Fibroblast of lung (primary cell): ENCODE data around the gene SEC61A1. TPM values are rescaled to one million over a fixed set of nuclear protein-coding genes. Genes with fewer than 3 reads are reported as not detected.

Experiments
- DNase-seq, 2 donors: peaks; one replicate each; pipeline versions ENCODE4 v3.0.0 to v3.0.0-alpha.2; 2010; ENCODE audit warnings: low read depth in 2 of 2
- H2AFZ ChIP-seq: 2 replicates; pipeline ENCODE4 v1.5.1; 2012; ENCODE audit warnings: low read length, control low read depth, inconsistent platforms
- H3K27ac ChIP-seq: 2 replicates; pipeline ENCODE4 v1.5.1; 2011; ENCODE audit warnings: low read length, control low read depth; ENCODE audit not compliant: insufficient read depth
- H3K27me3 ChIP-seq: 2 replicates; pipeline ENCODE4 v1.5.1; 2011; ENCODE audit warnings: mild to moderate bottlenecking, low read length; ENCODE audit not compliant: control insufficient read depth, insufficient read depth
- H3K36me3 ChIP-seq: 2 replicates; pipeline ENCODE4 v1.5.1; 2011; ENCODE audit warnings: low read length; ENCODE audit not compliant: control insufficient read depth, insufficient read depth
- H3K4me1 ChIP-seq: 2 replicates; pipeline ENCODE4 v1.5.1; 2011; ENCODE audit warnings: low read length; ENCODE audit not compliant: control insufficient read depth, insufficient read depth; ENCODE audit errors: extremely low read depth
- H3K4me2 ChIP-seq: 2 replicates; pipeline ENCODE4 v1.5.1; 2011; ENCODE audit warnings: low read length, control low read depth; ENCODE audit not compliant: insufficient read depth; ENCODE audit errors: extremely low read depth
- H3K4me3 ChIP-seq, 4 experiments: fragments of 200-600 bp in 1 of 4; sonication (generic) in 1 of 4; replicated peaks in 1 of 4; 2 replicates each; pipeline ENCODE4 v1.5.1; 2011 to 2016; ENCODE audit warnings: low read length in 4 of 4, low read depth in 3 of 4, mild to moderate bottlenecking in 3 of 4, control low read depth in 2 of 4, inconsistent platforms in 1 of 4, mixed read lengths in 1 of 4; ENCODE audit not compliant: insufficient read depth in 1 of 4; ENCODE audit errors: control extremely low read depth in 1 of 4
- H3K79me2 ChIP-seq: 2 replicates; pipeline ENCODE4 v1.5.1; 2012; ENCODE audit warnings: mild to moderate bottlenecking, low read length, inconsistent platforms; ENCODE audit not compliant: control insufficient read depth, insufficient read depth
- H3K9ac ChIP-seq: 2 replicates; pipeline ENCODE4 v1.5.1; 2011; ENCODE audit warnings: mild to moderate bottlenecking, low read length, control low read depth; ENCODE audit not compliant: insufficient read depth
- H3K9me3 ChIP-seq: 2 replicates; pipeline ENCODE4 v1.5.1; 2012; ENCODE audit warnings: low read depth, low read length; ENCODE audit not compliant: control insufficient read depth, insufficient read depth
- H4K20me1 ChIP-seq: 2 replicates; pipeline ENCODE4 v1.5.1; 2011; ENCODE audit warnings: low read length; ENCODE audit not compliant: control insufficient read depth, insufficient read depth; ENCODE audit errors: extremely low read depth
- CTCF ChIP-seq, 2 donors: IDR thresholded peaks in 1 of 2; conservative IDR thresholded peaks in 1 of 2; 1 replicate in 1 of 2; 2 replicates in 1 of 2; pipeline ENCODE4 v1.5.1; 2011 to 2012; ENCODE audit warnings: low read length in 2 of 2, control low read depth in 1 of 2, inconsistent platforms in 1 of 2, low read depth in 1 of 2, mild to moderate bottlenecking in 1 of 2
- EZH2 ChIP-seq: IDR thresholded peaks from 2 replicates; pipeline ENCODE4 v1.5.1; 2012; ENCODE audit warnings: low read length, control low read depth, mild to moderate bottlenecking; ENCODE audit errors: missing control alignments
- polyA plus RNA-seq, 2 donors: library from polyadenylated mRNA; depleted of rRNA in 1 of 2; stranded (reverse) in 1 of 2; unstranded in 1 of 2; fragments of >200 nt; gene quantifications; 2 replicates each; pipeline ENCODE4 v1.2.1, GENCODE V29; 2011 to 2012; ENCODE audit warnings: missing spikeins in 1 of 2
- total RNA-seq: library from RNA; depleted of rRNA; stranded (reverse); fragments of >200 nt; gene quantifications from 2 replicates; pipeline ENCODE4 v1.2.1, GENCODE V29; 2014

SEC61A1 gene
- total and polyA plus RNA-seq, 2 donors (not counting 1 experiment from before 2014, with no cell fraction given): 398 to 509 TPM

GRCh38 chr3:128060473-128061381 lies 8.5 kb downstream of the SEC61A1 start:
- Histone ChIP-seq H3K4me2 (peak overlapping the region; percentile 27), H3K9ac (no peak overlapping the region), H3K9me3 (no peaks in the 10 kb centered on the region), H3K79me2 (peaks cover 50% of the 10 kb centered on the region), H3K4me1 (peaks cover 23% of the 10 kb centered on the region), H3K27me3 (no peaks in the 10 kb centered on the region), H4K20me1 (no peaks in the 10 kb centered on the region), H3K36me3 (peaks cover 32% of the 10 kb centered on the region), H3K27ac (peak overlapping the region; percentile 88), H2AFZ (no peak overlapping the region), H3K4me3 (no peak overlapping the region)
- peak; percentile 95 to 99 for DNase-seq
- no peak for TF ChIP-seq EZH2
- peak; percentile 4 to 23 for TF ChIP-seq CTCF (conservative IDR thresholded peaks at IDR 0.05 in 1 of 2, IDR thresholded peaks at IDR 0.05 in 1 of 2; ENCODE audit: low read depth in 1 of 2, low read length in 2 of 2)

- H3K27ac ChIP-seq: peak overlapping the region; percentile 88
- H3K4me3 ChIP-seq: no peak overlapping the region
- peaks cover 34% of the 10 kb centered on the region for H3K36me3 ChIP-seq
- DNase-seq: no peak
- H2AFZ ChIP-seq: no peak overlapping the region
- H3K4me2 ChIP-seq: peak overlapping the region; percentile 26
- H3K27me3 ChIP-seq: no peaks in the 10 kb centered on the region
- H3K9me3 ChIP-seq: no peaks in the 10 kb centered on the region
- peaks cover 23% of the 10 kb centered on the region for H3K4me1 ChIP-seq
- H4K20me1 ChIP-seq: no peaks in the 10 kb centered on the region
- peaks cover 42% of the 10 kb centered on the region for H3K79me2 ChIP-seq
- no peak for TF ChIP-seq EZH2
- TF ChIP-seq CTCF (conservative IDR thresholded peaks at IDR 0.05 in 1 of 2, IDR thresholded peaks at IDR 0.05 in 1 of 2; ENCODE audit: low read depth in 1 of 2, low read length in 2 of 2): no peak
- H3K9ac ChIP-seq: no peak overlapping the region
These were observed 10.0 kb downstream of the SEC61A1 start for GRCh38 chr3:128062033-128062745.

GRCh38 chr3:128063865-128064264 lies 11.6 kb downstream of the SEC61A1 start:
- no peak overlapping the region for H3K27ac ChIP-seq

More at GRCh38 chr3:128063865-128064264, 11.6 kb downstream of the SEC61A1 start:
- peaks cover 42% of the 10 kb centered on the region for H3K36me3 ChIP-seq
- H3K4me3 ChIP-seq: no peak overlapping the region
- TF ChIP-seq EZH2 (no peak), CTCF (conservative IDR thresholded peaks at IDR 0.05 in 1 of 2, IDR thresholded peaks at IDR 0.05 in 1 of 2; ENCODE audit: low read depth in 1 of 2, low read length in 2 of 2) (no peak)
- H3K79me2 ChIP-seq: peaks cover 41% of the 10 kb centered on the region
- no peak overlapping the region for H3K4me2 ChIP-seq
- H3K27me3 ChIP-seq: no peaks in the 10 kb centered on the region
- no peak overlapping the region for H2AFZ ChIP-seq
- no peaks in the 10 kb centered on the region for H3K9me3 ChIP-seq
- H3K4me1 ChIP-seq: peaks cover 23% of the 10 kb centered on the region
- no peak for DNase-seq
- H3K9ac ChIP-seq: no peak overlapping the region
- no peaks in the 10 kb centered on the region for H4K20me1 ChIP-seq
